Measurements from ENCODE around the gene GSDME.

GRCh38 chr7:24748521-24748920 lies 8.7 kb downstream of the GSDME start:
- TF ChIP-seq CREB5 (CRISPR knock-in tag; IDR thresholded peaks at IDR 0.05; ENCODE audit: low read depth) (no peak), OSR1 (CRISPR knock-in tag; IDR thresholded peaks at IDR 0.05) (no peak), CSDC2 (CRISPR knock-in tag; IDR thresholded peaks at IDR 0.05) (no peak), RARB (CRISPR knock-in tag; IDR thresholded peaks at IDR 0.05) (no peak), POU6F1 (CRISPR knock-in tag; IDR thresholded peaks at IDR 0.05; ENCODE audit: borderline replicate concordance, low read depth) (no peak), ESRRG (CRISPR knock-in tag; IDR thresholded peaks at IDR 0.05) (no peak)

All from SK-N-SH treated with all-trans-retinoic acid at 6 μM for 48 hours (cell line).